Pancreas (tissue), 10 donors: Measurements from ENCODE around the gene DOK3. TPM values are rescaled to one million over a fixed set of nuclear protein-coding genes. Genes with fewer than 3 reads are reported as not detected.

ENCODE experiments used
- ATAC-seq, 4 donors: fragments of 200-7000 bp; cut with Tn5 transposase; one replicate each; pipeline versions ENCODE4 v1.8.0 to v1.9.1; 2020; ENCODE audit warnings: mild to moderate bottlenecking in 4 of 4, moderate library complexity in 4 of 4
- DNase-seq, 6 donors: peaks; one replicate each; pipeline ENCODE4 v3.0.0-alpha.2; 2020
- FAIRE-seq: peaks from 2 replicates; lab custom pipeline; 2012; peaks lifted over from hg19 to GRCh38; lab: Jason Lieb, UNC
- H3K27ac ChIP-seq, 4 donors: fragments of 200-600 bp; sonication (generic); 1 replicate in 3 of 4; 2 replicates in 1 of 4; pipeline versions ENCODE4 v1.5.0 to v1.8.0; 2020
- H3K27me3 ChIP-seq, 4 donors: fragments of 200-600 bp; one replicate each; pipeline ENCODE4 v1.8.0; 2021
- H3K36me3 ChIP-seq, 3 donors: fragments of 200-600 bp; sonication (generic) in 1 of 3; one replicate each; pipeline versions ENCODE4 v1.5.0 to v1.8.0; 2020 to 2021
- H3K4me1 ChIP-seq, 3 donors: fragments of 200-600 bp; one replicate each; pipeline ENCODE4 v1.8.0; 2021
- H3K4me3 ChIP-seq, 4 donors: fragments of 200-600 bp; sonication (generic) in 2 of 4; one replicate each; pipeline versions ENCODE4 v1.5.0 to v1.8.0; 2020 to 2021
- H3K9me3 ChIP-seq, 4 donors: fragments of 200-600 bp; one replicate each; pipeline ENCODE4 v1.8.0; 2021
- CTCF ChIP-seq, 4 donors: fragments of 200-600 bp; sonication (generic) in 3 of 4; IDR thresholded peaks; one replicate each; pipeline versions ENCODE4 v1.5.0 to v1.8.0; 2021; ENCODE audit warnings: antibody characterized with exemption in 4 of 4
- WGBS, 2 donors: extraction: QIAGEN DNeasy Blood & Tissue Kit; methylation state at CpG; one replicate each; pipeline ENCODE4 v1.1.7; 2013; 5-methylcytosine and 5-hydroxymethylcytosine counted together
- intact Hi-C, 3 donors: fragments of 100-400 bp; cut with DNase I; formaldehyde crosslinking; loops; one replicate each; pipeline versions ENCODE4 v1.11.1 to v1.14.2; 2022
- polyA plus RNA-seq, 2 donors: library from polyadenylated mRNA; stranded (reverse); fragments of 200-250 nt; gene quantifications; one replicate each; pipeline ENCODE4 v1.2.3, GENCODE V29; 2013
- total RNA-seq, 6 donors: library from RNA; stranded (reverse); fragmentation: NEBNext Ultra II Directional in 4 of 6; extraction: Animal tissue kit (Norgen Biotek cat#: 25700) in 4 of 6; gene quantifications; one replicate each; pipeline versions ENCODE4 v1.2.1 to v1.2.4, GENCODE V29; 2021 to 2023
- donor health status: healthy with polysubstance abuse.
- donor health status: DM: no; HTN: no; CAD: no; lungs with moderate emphysema.
- donor health status: DM: no; HTN: no; CAD: no.
- donor health status: control.
- donor health status: control.
- donor health status: Bipolar disorder and iron deficiency.
- donor health status: DM: yes; HTN: yes; CAD: no.
- donor health status: DM: no; HTN: no; CAD: no.
- donor health status: DM: no; HTN: no; CAD: no.
- donor health status: DM: yes; HTN: yes; CAD: no.

DOK3 gene
- total and polyA plus RNA-seq, 8 donors = 0.98 to 11.4 (median 4.7) TPM

GRCh38 chr5:177520916-177521513 lies 11.4 kb upstream of the DOK3 start:
- no peak for FAIRE-seq
- Histone ChIP-seq H3K36me3 (peaks cover 0 to 40% (median 3%) of the 10 kb centered on the region in 3 donors), H3K27ac (no peak overlapping the region), H3K4me3 (no peak overlapping the region), H3K4me1 (peaks cover 0 to 2% (median under 1%) of the 10 kb centered on the region in 3 donors), H3K9me3 (no peaks in the 10 kb centered on the region), H3K27me3 (no peaks in the 10 kb centered on the region)
- intact Hi-C loops = no loop called here
- WGBS, 2 donors = 77 to 78% methylated on average over 2 of the region's 2 CpGs
- peak in 1 of 6 donors; percentile 35 for DNase-seq
- no peak for ATAC-seq
- no peak for TF ChIP-seq CTCF (IDR thresholded peaks at IDR 0.05)

- WGBS, 2 donors = 87 to 90% methylated on average over 3 of the region's 3 CpGs
- H3K36me3 ChIP-seq = peaks cover 0 to 32% (median 3%) of the 10 kb centered on the region in 3 donors
- FAIRE-seq = no peak
Measured at GRCh38 chr5:177520271-177520670, 10.6 kb upstream of the DOK3 start.

GRCh38 chr5:177519463-177520235 lies 10.0 kb upstream of the DOK3 start:
- ATAC-seq (no peak), FAIRE-seq (no peak), DNase-seq (peak in 1 of 6 donors; percentile 27)
- no peak overlapping the region for H3K4me3 ChIP-seq
- no peak overlapping the region for H3K27ac ChIP-seq
- 80 to 83% methylated on average over 13 of the region's 13 CpGs for WGBS, 2 donors
- intact Hi-C loops = no loop called here
- H3K27me3 ChIP-seq = no peaks in the 10 kb centered on the region
- H3K4me1 ChIP-seq = peaks cover 0 to 11% (median 4%) of the 10 kb centered on the region in 3 donors
- H3K9me3 ChIP-seq = no peaks in the 10 kb centered on the region
- no peak for TF ChIP-seq CTCF (IDR thresholded peaks at IDR 0.05)
- H3K36me3 ChIP-seq = peaks cover 0 to 26% (median 3%) of the 10 kb centered on the region in 3 donors

More at GRCh38 chr5:177520271-177520670, 10.6 kb upstream of the DOK3 start:
- intact Hi-C loops = no loop called here
- H3K27me3 ChIP-seq = no peaks in the 10 kb centered on the region
- DNase-seq = peak in 1 of 6 donors; percentile 34
- no peak for ATAC-seq
- no peaks in the 10 kb centered on the region for H3K9me3 ChIP-seq
- H3K4me3 ChIP-seq = no peak overlapping the region
- H3K4me1 ChIP-seq = peaks cover 0 to 9% (median 4%) of the 10 kb centered on the region in 3 donors
- H3K27ac ChIP-seq = no peak overlapping the region
- no peak for TF ChIP-seq CTCF (IDR thresholded peaks at IDR 0.05)

- peaks cover 0 to 28% (median 15%) of the 10 kb centered on the region in 3 donors for H3K36me3 ChIP-seq
- 0% methylated on average over 95 to 96 of the region's 96 CpGs for WGBS, 2 donors
Measured at GRCh38 chr5:177516601-177517568, 7.3 kb upstream of the DOK3 start, which contains the start of gene DDX41. DDX41 (minus strand) TSS chr5:177516961; CDS start chr5:177516945, 16 bp downstream.

More at GRCh38 chr5:177516601-177517568, 7.3 kb upstream of the DOK3 start, which contains the start of gene DDX41:
- FAIRE-seq = peak; percentile 96
- H3K27ac ChIP-seq = peak within 1 kb of the TSS; percentile 50 to 79 (median 68)
- H3K27me3 ChIP-seq = no peaks in the 10 kb centered on the region
- peaks cover 0 to 11% (median 4%) of the 10 kb centered on the region in 3 donors for H3K4me1 ChIP-seq
- peak; percentile 96 to 99 (median 97) for DNase-seq
- H3K9me3 ChIP-seq = no peaks in the 10 kb centered on the region
- intact Hi-C loops = no loop called here
- peak; percentile 92 to 96 (median 95) for ATAC-seq
- peak within 1 kb of the TSS; percentile 65 to 98 (median 81) for H3K4me3 ChIP-seq
- TF ChIP-seq CTCF (IDR thresholded peaks at IDR 0.05) = no peak
